Tibial nerve (tissue), 4 donors: Measurements from ENCODE around the gene AEBP1.

Experiments
- CTCF ChIP-seq, 5 experiments: fragments of 200-600 bp in 3 of 5; fragments of 450-650 bp in 2 of 5; sonication (generic) in 3 of 5; IDR thresholded peaks; one replicate each; pipeline ENCODE4 v1.5.1; 2016 to 2019; ENCODE audit warnings: antibody characterized with exemption in 5 of 5, mild to moderate bottlenecking in 3 of 5, moderate library complexity in 2 of 5
- EP300 ChIP-seq, 2 donors: sonication (generic); formaldehyde crosslinking; IDR thresholded peaks; one replicate each; pipeline ENCODE4 v1.6.1; 2017; ENCODE audit warnings: antibody characterized with exemption in 2 of 2, mild to moderate bottlenecking in 1 of 2
- POLR2A ChIP-seq, 2 donors: fragments of 450-650 bp; IDR thresholded peaks; one replicate each; pipeline ENCODE4 v1.6.1; 2017; ENCODE audit warnings: antibody characterized with exemption in 2 of 2, mild to moderate bottlenecking in 2 of 2, moderate library complexity in 2 of 2

GRCh38 chr7:44133295-44133694 lies 29.1 kb downstream of the AEBP1 start:
- TF ChIP-seq CTCF (IDR thresholded peaks at IDR 0.05) (no peak), EP300 (IDR thresholded peaks at IDR 0.05) (no peak), POLR2A (IDR thresholded peaks at IDR 0.05) (no peak)
